ENCODE data around the gene MIPOL1. TPM values are rescaled to one million over a fixed set of nuclear protein-coding genes. Genes with fewer than 3 reads are reported as not detected.

Gene MIPOL1
- total and polyA plus RNA-seq, 2 of the 13 experiments (the other 11 are each of a cell fraction or from before 2014, with no cell fraction given), result 8.6 to 34.2 TPM

- TF ChIP-seq DBP (CRISPR knock-in tag; IDR thresholded peaks at IDR 0.05; ENCODE audit: not compliant biosample characterization), result peak; percentile 80
- peak; percentile 88; the same call in 1 of the 2 replicates for TF ChIP-seq DNMT3B (CRISPR knock-in tag; conservative IDR thresholded peaks at IDR 0.05)
- peak; percentile 64; the same call in 1 of the 2 replicates for TF ChIP-seq NR0B2 (CRISPR knock-in tag; IDR thresholded peaks at IDR 0.05)
- no peak for TF ChIP-seq ZBTB25 (CRISPR knock-in tag; IDR thresholded peaks at IDR 0.05)
- peak; percentile 19; the same call in 1 of the 2 replicates for TF ChIP-seq ZNF7 (CRISPR knock-in tag; IDR thresholded peaks at IDR 0.05)
- peak; percentile 81; the same call in 1 of the 2 replicates for TF ChIP-seq REPIN1 (CRISPR knock-in tag; IDR thresholded peaks at IDR 0.05; ENCODE audit: borderline replicate concordance, low read depth)
- TF ChIP-seq ZXDC (CRISPR knock-in tag; IDR thresholded peaks at IDR 0.05), result peak; percentile 88; the same call in 1 of the 2 replicates
- TF ChIP-seq SKI (IDR thresholded peaks at IDR 0.05; ENCODE audit: partially characterized antibody), result peak; percentile 55
- no peak for TF ChIP-seq ZNF10 (CRISPR knock-in tag; IDR thresholded peaks at IDR 0.05; ENCODE audit: borderline replicate concordance, low read depth)
- TF ChIP-seq ZNF496 (CRISPR knock-in tag; IDR thresholded peaks at IDR 0.05; ENCODE audit: insufficient replicate concordance), result no peak
- TF ChIP-seq ZNF597 (CRISPR knock-in tag; IDR thresholded peaks at IDR 0.05), result no peak; the same call in 1 of the 2 replicates
- no peak for TF ChIP-seq ZNF577 (CRISPR knock-in tag; IDR thresholded peaks at IDR 0.05; ENCODE audit: borderline replicate concordance, low read depth)
- no peak for TF ChIP-seq NONO (IDR thresholded peaks at IDR 0.05)
- TF ChIP-seq NONO (CRISPR knock-in tag; conservative IDR thresholded peaks at IDR 0.05), result no peak
- peak; percentile 98; the same call in 1 of the 2 replicates for TF ChIP-seq GLI4 (CRISPR knock-in tag; IDR thresholded peaks at IDR 0.05; ENCODE audit: borderline replicate concordance)
- TF ChIP-seq ZNF460 (CRISPR knock-in tag; IDR thresholded peaks at IDR 0.05; ENCODE audit: borderline replicate concordance), result no peak
- peak; percentile 3; the same call in 1 of the 2 replicates for TF ChIP-seq HNF4G (IDR thresholded peaks at IDR 0.05; ENCODE audit: borderline replicate concordance, low read depth, low read length)
- TF ChIP-seq HNF4G (CRISPR knock-in tag; IDR thresholded peaks at IDR 0.05; ENCODE audit: borderline replicate concordance, low read depth), result no peak
- peak; percentile 75 for TF ChIP-seq ZNF768 (CRISPR knock-in tag; IDR thresholded peaks at IDR 0.05)
- TF ChIP-seq THAP7 (CRISPR knock-in tag; IDR thresholded peaks at IDR 0.05), result peak; percentile 39; the same call in 1 of the 2 replicates
Measured at GRCh38 chr14:37587881-37588666, 390.3 kb downstream of the MIPOL1 start (continued).
